K562 (cell line): ENCODE measurements around the gene PID1.

Experiments used
- CBX1 ChIP-seq: sonication (generic); IDR thresholded peaks from 2 replicates; pipeline ENCODE4 v1.6.1; 2016; ENCODE audit warnings: antibody characterized with exemption, low read depth, mild to moderate bottlenecking
- GABPA ChIP-seq: fragments of 200-800 bp; sonication (Bioruptor generic); conservative IDR thresholded peaks from 2 replicates; pipeline ENCODE4 v1.6.1; 2016; ENCODE audit warnings: low read depth, missing genetic modification characterization, missing compliant biosample characterization
- HMG20A ChIP-seq: fragments of 450-650 bp; formaldehyde crosslinking; conservative IDR thresholded peaks from 2 replicates; pipeline ENCODE4 v1.4.0; 2020; ENCODE audit warnings: mild to moderate bottlenecking, mixed read lengths
- HNRNPK ChIP-seq: fragments of 200-400 bp; formaldehyde crosslinking; IDR thresholded peaks from one replicate; pipeline ENCODE4 v1.6.1; 2018; ENCODE audit warnings: mild to moderate bottlenecking, low read depth, low read length; ENCODE audit not compliant: poor library complexity, severe bottlenecking
- MAZ ChIP-seq, 2 experiments: fragments of 450-650 bp in 1 of 2; sonication (generic) in 1 of 2; formaldehyde crosslinking; IDR thresholded peaks in 1 of 2; conservative IDR thresholded peaks in 1 of 2; 2 replicates each; pipeline versions ENCODE4 v1.4.0 to v1.5.0; 2020; ENCODE audit warnings: mild to moderate bottlenecking in 1 of 2, missing genetic modification reagents in 1 of 2
- NRF1 ChIP-seq, 2 experiments: fragments of 450-650 bp; IDR thresholded peaks in 1 of 2; conservative IDR thresholded peaks in 1 of 2; 2 replicates each; pipeline ENCODE4 v1.6.1; 2014; ENCODE audit warnings: mild to moderate bottlenecking in 2 of 2
- SMC3 ChIP-seq: conservative IDR thresholded peaks from 2 replicates; pipeline ENCODE4 v1.6.1; 2011; ENCODE audit warnings: low read depth, low read length, improper control_type of control experiment; ENCODE audit not compliant: insufficient read depth
- STAG1 ChIP-seq: sonication (generic); formaldehyde crosslinking; IDR thresholded peaks from 2 replicates; pipeline ENCODE4 v1.5.0; 2020; ENCODE audit warnings: missing genetic modification reagents, borderline replicate concordance
- ZNF431 ChIP-seq: sonication (generic); formaldehyde crosslinking; IDR thresholded peaks from 2 replicates; pipeline ENCODE4 v1.8.0; 2022; ENCODE audit warnings: mild to moderate bottlenecking, missing genetic modification reagents
- ZNF444 ChIP-seq: fragments of 250-450 bp; sonication (Bioruptor Pico); IDR thresholded peaks from 2 replicates; pipeline ENCODE4 v1.4.0; 2020; ENCODE audit warnings: mild to moderate bottlenecking, moderate library complexity
- ZZZ3 ChIP-seq: fragments of 450-650 bp; IDR thresholded peaks from 2 replicates; pipeline ENCODE4 v1.6.1; 2016; ENCODE audit warnings: antibody characterized with exemption, mild to moderate bottlenecking, moderate library complexity
- TF ChIP-seq, protein P1 (sequence below), 3 experiments: IDR thresholded peaks in 2 of 3; conservative IDR thresholded peaks in 1 of 3; 2 replicates each; pipeline ENCODE4 v1.5.1; 2011 to 2012; ENCODE audit warnings: low read length in 3 of 3, mild to moderate bottlenecking in 3 of 3, control low read depth in 2 of 3, improper control_type of control experiment in 1 of 3, inconsistent platforms in 1 of 3, low read depth in 1 of 3, mixed read lengths in 1 of 3, moderate library complexity in 1 of 3; ENCODE audit not compliant: insufficient read depth in 2 of 3
- TF ChIP-seq, protein P2 (sequence below): IDR thresholded peaks from 2 replicates; pipeline ENCODE4 v1.6.1; 2016; ENCODE audit warnings: missing genetic modification characterization, missing compliant biosample characterization
- TF ChIP-seq, protein P3 (sequence below): fragments of 450-650 bp; formaldehyde crosslinking; IDR thresholded peaks from 2 replicates; pipeline ENCODE4 v1.4.0; 2022; ENCODE audit warnings: missing genetic modification characterization

DNA sequence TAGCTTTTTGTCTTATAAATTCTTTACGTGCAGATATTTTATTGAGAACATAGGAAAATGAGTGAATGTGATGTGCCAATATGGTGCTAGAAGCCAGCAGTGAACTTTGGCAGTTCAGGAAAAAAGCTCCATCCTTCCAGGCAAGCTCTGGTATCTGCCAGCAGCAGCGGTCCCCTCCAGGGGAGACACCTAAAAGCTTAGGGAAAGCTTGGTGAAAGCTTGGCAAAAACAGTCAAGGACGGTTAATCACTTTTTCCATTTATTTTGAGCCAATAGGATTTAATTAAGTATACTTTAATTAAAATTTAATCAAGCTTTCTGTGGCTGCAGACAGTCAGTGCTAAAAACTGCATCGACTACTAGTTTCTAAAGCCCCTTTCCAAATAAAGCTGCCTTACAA lies 60.4 kb downstream of the PID1 start:
- TF ChIP-seq SMC3 (no peak), ZNF444 (CRISPR knock-in tag) (no peak), CBX1 (no peak), ZNF431 (CRISPR knock-in tag) (no peak), HMG20A (CRISPR knock-in tag) (no peak), GABPA (tag) (no peak), STAG1 (CRISPR knock-in tag) (no peak), NRF1 (conservative IDR thresholded peaks at IDR 0.05 in 1 of 2, IDR thresholded peaks at IDR 0.05 in 1 of 2) (no peak), MAZ (CRISPR knock-in tag; conservative IDR thresholded peaks at IDR 0.05 in 1 of 2, IDR thresholded peaks at IDR 0.05 in 1 of 2) (no peak), HNRNPK (no peak), ZZZ3 (no peak)
- TF ChIP-seq, protein P1, sequence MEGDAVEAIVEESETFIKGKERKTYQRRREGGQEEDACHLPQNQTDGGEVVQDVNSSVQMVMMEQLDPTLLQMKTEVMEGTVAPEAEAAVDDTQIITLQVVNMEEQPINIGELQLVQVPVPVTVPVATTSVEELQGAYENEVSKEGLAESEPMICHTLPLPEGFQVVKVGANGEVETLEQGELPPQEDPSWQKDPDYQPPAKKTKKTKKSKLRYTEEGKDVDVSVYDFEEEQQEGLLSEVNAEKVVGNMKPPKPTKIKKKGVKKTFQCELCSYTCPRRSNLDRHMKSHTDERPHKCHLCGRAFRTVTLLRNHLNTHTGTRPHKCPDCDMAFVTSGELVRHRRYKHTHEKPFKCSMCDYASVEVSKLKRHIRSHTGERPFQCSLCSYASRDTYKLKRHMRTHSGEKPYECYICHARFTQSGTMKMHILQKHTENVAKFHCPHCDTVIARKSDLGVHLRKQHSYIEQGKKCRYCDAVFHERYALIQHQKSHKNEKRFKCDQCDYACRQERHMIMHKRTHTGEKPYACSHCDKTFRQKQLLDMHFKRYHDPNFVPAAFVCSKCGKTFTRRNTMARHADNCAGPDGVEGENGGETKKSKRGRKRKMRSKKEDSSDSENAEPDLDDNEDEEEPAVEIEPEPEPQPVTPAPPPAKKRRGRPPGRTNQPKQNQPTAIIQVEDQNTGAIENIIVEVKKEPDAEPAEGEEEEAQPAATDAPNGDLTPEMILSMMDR (IDR thresholded peaks at IDR 0.05 in 2 of 3, conservative IDR thresholded peaks at IDR 0.05 in 1 of 3; ENCODE audit: insufficient read depth in 2 of 3, low read depth in 1 of 3, low read length in 3 of 3): no peak
- TF ChIP-seq, protein P2, sequence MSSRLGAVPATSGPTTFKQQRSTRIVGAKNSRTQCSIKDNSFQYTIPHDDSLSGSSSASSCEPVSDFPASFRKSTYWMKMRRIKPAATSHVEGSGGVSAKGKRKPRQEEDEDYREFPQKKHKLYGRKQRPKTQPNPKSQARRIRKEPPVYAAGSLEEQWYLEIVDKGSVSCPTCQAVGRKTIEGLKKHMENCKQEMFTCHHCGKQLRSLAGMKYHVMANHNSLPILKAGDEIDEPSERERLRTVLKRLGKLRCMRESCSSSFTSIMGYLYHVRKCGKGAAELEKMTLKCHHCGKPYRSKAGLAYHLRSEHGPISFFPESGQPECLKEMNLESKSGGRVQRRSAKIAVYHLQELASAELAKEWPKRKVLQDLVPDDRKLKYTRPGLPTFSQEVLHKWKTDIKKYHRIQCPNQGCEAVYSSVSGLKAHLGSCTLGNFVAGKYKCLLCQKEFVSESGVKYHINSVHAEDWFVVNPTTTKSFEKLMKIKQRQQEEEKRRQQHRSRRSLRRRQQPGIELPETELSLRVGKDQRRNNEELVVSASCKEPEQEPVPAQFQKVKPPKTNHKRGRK (tag): no peak
- TF ChIP-seq, protein P3, sequence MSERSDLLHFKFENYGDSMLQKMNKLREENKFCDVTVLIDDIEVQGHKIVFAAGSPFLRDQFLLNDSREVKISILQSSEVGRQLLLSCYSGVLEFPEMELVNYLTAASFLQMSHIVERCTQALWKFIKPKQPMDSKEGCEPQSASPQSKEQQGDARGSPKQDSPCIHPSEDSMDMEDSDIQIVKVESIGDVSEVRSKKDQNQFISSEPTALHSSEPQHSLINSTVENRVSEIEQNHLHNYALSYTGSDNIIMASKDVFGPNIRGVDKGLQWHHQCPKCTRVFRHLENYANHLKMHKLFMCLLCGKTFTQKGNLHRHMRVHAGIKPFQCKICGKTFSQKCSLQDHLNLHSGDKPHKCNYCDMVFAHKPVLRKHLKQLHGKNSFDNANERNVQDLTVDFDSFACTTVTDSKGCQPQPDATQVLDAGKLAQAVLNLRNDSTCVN (CRISPR knock-in tag): no peak
